Endodermal cell (in vitro differentiated cells): Measurements from ENCODE around the gene PLPP7. TPM values are rescaled to one million over a fixed set of nuclear protein-coding genes. Genes with fewer than 3 reads are reported as not detected.
"Not testable (repeated sequence)": the region's sequence is repeated elsewhere in the genome, so short reads cannot be mapped to it uniquely, and the experiment has no call there.

Source experiments
- DNase-seq: peaks from one replicate; pipeline ENCODE4 v3.0.0-alpha.2; 2017
- H3K27ac ChIP-seq: 2 replicates; pipeline ENCODE4 v1.5.1; 2013; ENCODE audit warnings: mild to moderate bottlenecking, low read depth, low read length, moderate library complexity
- H3K27me3 ChIP-seq: 2 replicates; pipeline ENCODE4 v1.6.1; 2013; ENCODE audit warnings: mild to moderate bottlenecking, low read length, moderate library complexity; ENCODE audit not compliant: insufficient read depth, control insufficient read depth, poor library complexity, severe bottlenecking
- H3K36me3 ChIP-seq: 2 replicates; pipeline ENCODE4 v1.7.0; 2013; ENCODE audit warnings: mild to moderate bottlenecking, low read length, moderate library complexity; ENCODE audit not compliant: control insufficient read depth, insufficient read depth
- H3K4me1 ChIP-seq: one replicate; pipeline ENCODE4 v1.7.0; 2013; ENCODE audit warnings: low read length; ENCODE audit not compliant: control insufficient read depth, insufficient read depth
- H3K4me3 ChIP-seq: 2 replicates; pipeline ENCODE4 v1.5.1; 2013; ENCODE audit warnings: mild to moderate bottlenecking, low read length, moderate library complexity
- H3K9ac ChIP-seq: 2 replicates; pipeline ENCODE4 v1.6.1; 2013; ENCODE audit warnings: mild to moderate bottlenecking, low read length, moderate library complexity; ENCODE audit not compliant: poor library complexity, severe bottlenecking; ENCODE audit errors: extremely low read depth
- H3K9me3 ChIP-seq: 2 replicates; pipeline ENCODE4 v1.6.1; 2013; ENCODE audit warnings: mild to moderate bottlenecking, low read length, moderate library complexity; ENCODE audit not compliant: control insufficient read depth
- H3K27ac Mint-ChIP-seq: 2 replicates; pipeline ENCODE4 v1.8.0; 2020; ENCODE audit warnings: mixed read lengths
- H3K27me3 Mint-ChIP-seq: 2 replicates; pipeline ENCODE4 v1.8.0; 2021; ENCODE audit warnings: mild to moderate bottlenecking, mixed read lengths; ENCODE audit not compliant: insufficient read depth
- H3K36me3 Mint-ChIP-seq: 2 replicates; pipeline ENCODE4 v1.8.0; 2020; ENCODE audit warnings: low read depth, mixed read lengths
- H3K4me1 Mint-ChIP-seq: 2 replicates; pipeline ENCODE4 v1.8.0; 2020; ENCODE audit warnings: mixed read lengths
- H3K4me3 Mint-ChIP-seq: 2 replicates; pipeline ENCODE4 v1.8.0; 2020; ENCODE audit warnings: mild to moderate bottlenecking, moderate library complexity, mixed read lengths
- H3K9me3 Mint-ChIP-seq: 2 replicates; pipeline ENCODE4 v1.8.0; 2020; ENCODE audit warnings: mild to moderate bottlenecking, mixed read lengths
- CTCF ChIP-seq: fragments of 200-600 bp; sonication (generic); conservative IDR thresholded peaks from 2 replicates; pipeline ENCODE4 v1.5.0; 2021; ENCODE audit warnings: antibody characterized with exemption, mild to moderate bottlenecking
- WGBS, 2 experiments: methylation state at CpG; one replicate each; pipeline versions ENCODE4 v1.1.5 to v1.1.7; 2013; ENCODE audit warnings: missing lambda C conversion rate in 2 of 2, mixed read lengths in 1 of 2; ENCODE audit not compliant: insufficient coverage in 1 of 2, insufficient read length in 1 of 2; 5-methylcytosine and 5-hydroxymethylcytosine counted together
- total RNA-seq, 2 donors: library from RNA; stranded (reverse); fragmentation: NEBNext Ultra II Directional in 1 of 2; extraction: Animal tissue kit (Norgen Biotek cat#: 25700) in 1 of 2; gene quantifications; 2 replicates in 1 of 2; 3 replicates in 1 of 2; pipeline ENCODE4 v1.2.1, GENCODE V29; 2021

Gene PLPP7
- total RNA-seq, 2 donors from 2014 or later = 4.1 to 5.6 TPM

- H3K4me1 Mint-ChIP-seq = no peaks in the 10 kb centered on the region
- Histone ChIP-seq H3K27me3 (no peaks in the 10 kb centered on the region), H3K9ac (no peak overlapping the region), H3K4me1 (no peaks in the 10 kb centered on the region), H3K36me3 (no peaks in the 10 kb centered on the region), H3K4me3 (no peak overlapping the region), H3K9me3 (no peaks in the 10 kb centered on the region), H3K27ac (no peak overlapping the region)
- DNase-seq = peak; percentile 59
- H3K27me3 Mint-ChIP-seq = peaks cover 2% of the 10 kb centered on the region
- H3K27ac Mint-ChIP-seq = no peak overlapping the region
- 66 to 82% methylated on average over 3 to 5 of the region's 5 CpGs for WGBS, 2 experiments
- H3K36me3 Mint-ChIP-seq = no peaks in the 10 kb centered on the region
- H3K9me3 Mint-ChIP-seq = peaks cover 8% of the 10 kb centered on the region
- peak overlapping the region; percentile 56 for H3K4me3 Mint-ChIP-seq
- no peak for TF ChIP-seq CTCF
Measured at GRCh38 chr9:131349522-131349880, 60.0 kb downstream of the PLPP7 start.

GRCh38 chr9:131349881-131350563 lies 60.5 kb downstream of the PLPP7 start:
- WGBS, 2 experiments = 27 to 28% methylated on average over 13 to 27 of the region's 27 CpGs
- H3K36me3 Mint-ChIP-seq = no peaks in the 10 kb centered on the region
- peak overlapping the region; percentile 56 for H3K4me3 Mint-ChIP-seq

GRCh38 chr9:131356479-131356878 lies 67.0 kb downstream of the PLPP7 start:
- H3K4me3 ChIP-seq, H3K36me3 ChIP-seq, H3K27me3 Mint-ChIP-seq, H3K27me3 ChIP-seq, H3K36me3 Mint-ChIP-seq, H3K9me3 Mint-ChIP-seq, H3K4me3 Mint-ChIP-seq, H3K27ac ChIP-seq, H3K9ac ChIP-seq, DNase-seq, H3K9me3 ChIP-seq, H3K4me1 ChIP-seq: not testable (repeated sequence)
- Mint-ChIP-seq H3K27ac (peak overlapping the region; percentile 66), H3K4me1 (peaks cover 15% of the 10 kb centered on the region)
- 52 to 83% methylated on average over 2 to 5 of the region's 6 CpGs for WGBS, 2 experiments

More at GRCh38 chr9:131349881-131350563, 60.5 kb downstream of the PLPP7 start:
- peak; percentile 95 for TF ChIP-seq CTCF
- DNase-seq = peak; percentile 97
- no peaks in the 10 kb centered on the region for H3K36me3 ChIP-seq
- H3K4me1 ChIP-seq = no peaks in the 10 kb centered on the region
- Mint-ChIP-seq H3K27ac (peak overlapping the region; percentile 86), H3K27me3 (peaks cover 2% of the 10 kb centered on the region), H3K9me3 (peaks cover 8% of the 10 kb centered on the region), H3K4me1 (no peaks in the 10 kb centered on the region)
- no peak overlapping the region for H3K27ac ChIP-seq
- H3K9ac ChIP-seq = no peak overlapping the region
- no peak overlapping the region for H3K4me3 ChIP-seq
- H3K9me3 ChIP-seq = no peaks in the 10 kb centered on the region
- H3K27me3 ChIP-seq = no peaks in the 10 kb centered on the region

DNA sequence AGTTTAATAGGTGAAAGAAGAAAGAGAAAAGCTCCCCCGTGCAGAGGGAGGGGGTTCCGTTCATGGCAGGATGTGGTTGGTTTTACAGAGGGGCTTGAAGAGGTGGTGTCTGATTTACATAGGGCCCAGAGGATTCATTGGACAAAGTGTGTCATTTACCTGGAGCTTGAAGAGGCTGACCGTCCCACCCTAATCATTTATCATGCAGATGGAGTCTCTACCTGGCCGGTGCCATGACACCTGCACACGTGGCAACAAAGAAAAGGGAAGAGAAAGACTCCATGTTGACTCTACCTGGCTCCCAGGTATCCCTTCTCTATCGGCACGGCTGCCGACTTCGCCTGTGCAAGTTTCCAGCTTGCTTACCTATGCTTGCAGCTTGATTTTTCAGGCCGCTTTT lies 69.0 kb downstream of the PLPP7 start:
- H3K9me3 ChIP-seq = no peaks in the 10 kb centered on the region
- WGBS, 2 experiments = 81 to 85% methylated on average over 4 to 9 of the region's 10 CpGs
- Mint-ChIP-seq H3K36me3 (no peaks in the 10 kb centered on the region), H3K9me3 (no peaks in the 10 kb centered on the region), H3K27ac (peak overlapping the region; percentile 67), H3K27me3 (peaks cover 2% of the 10 kb centered on the region), H3K4me3 (no peak overlapping the region), H3K4me1 (peaks cover 16% of the 10 kb centered on the region)
- no peaks in the 10 kb centered on the region for H3K36me3 ChIP-seq
- H3K27me3 ChIP-seq = no peaks in the 10 kb centered on the region
- no peak overlapping the region for H3K4me3 ChIP-seq
- no peak for TF ChIP-seq CTCF
- DNase-seq = no peak
- H3K4me1 ChIP-seq = no peaks in the 10 kb centered on the region
- H3K9ac ChIP-seq = no peak overlapping the region
- no peak overlapping the region for H3K27ac ChIP-seq
